Astrocyte (in vitro differentiated cells and primary cell): ENCODE data around the gene KCTD11. TPM values are rescaled to one million over a fixed set of nuclear protein-coding genes. Genes with fewer than 3 reads are reported as not detected.

ENCODE experiments used
- DNase-seq: peaks from one replicate; pipeline ENCODE4 v3.0.0-alpha.2; 2010; ENCODE audit warnings: low read depth
- FAIRE-seq: peaks from 2 replicates; lab custom pipeline; 2011; peaks lifted over from hg19 to GRCh38; lab: Jason Lieb, UNC
- H2AFZ ChIP-seq: 2 replicates; pipeline ENCODE4 v1.6.0; 2012; ENCODE audit warnings: low read depth, low read length, inconsistent platforms
- H3K27ac ChIP-seq: 2 replicates; pipeline ENCODE4 v1.5.1; 2011; ENCODE audit warnings: low read depth, low read length, inconsistent platforms
- H3K27me3 ChIP-seq: 2 replicates; pipeline ENCODE4 v1.6.0; 2011; ENCODE audit warnings: low read length, inconsistent platforms; ENCODE audit not compliant: insufficient read depth
- H3K36me3 ChIP-seq: 2 replicates; pipeline ENCODE4 v1.5.1; 2011; ENCODE audit warnings: low read length, inconsistent platforms; ENCODE audit not compliant: insufficient read depth
- H3K4me1 ChIP-seq: 2 replicates; pipeline ENCODE4 v1.5.1; 2011; ENCODE audit warnings: low read length, inconsistent platforms; ENCODE audit not compliant: insufficient read depth
- H3K4me2 ChIP-seq: 2 replicates; pipeline ENCODE4 v1.6.0; 2012; ENCODE audit warnings: low read length, inconsistent platforms
- H3K4me3 ChIP-seq: 2 replicates; pipeline ENCODE4 v1.5.1; 2011; ENCODE audit warnings: low read depth, mild to moderate bottlenecking, low read length, inconsistent platforms; ENCODE audit not compliant: insufficient read depth
- H3K79me2 ChIP-seq: 2 replicates; pipeline ENCODE4 v1.6.0; 2012; ENCODE audit warnings: mild to moderate bottlenecking, low read length, inconsistent platforms; ENCODE audit not compliant: insufficient read depth
- H3K9ac ChIP-seq: 2 replicates; pipeline ENCODE4 v1.6.0; 2012; ENCODE audit warnings: mild to moderate bottlenecking, low read length, inconsistent platforms
- H3K9me3 ChIP-seq: 2 replicates; pipeline ENCODE4 v1.5.1; 2012; ENCODE audit warnings: low read depth, mild to moderate bottlenecking, low read length, inconsistent platforms; ENCODE audit not compliant: insufficient read depth
- H4K20me1 ChIP-seq: 2 replicates; pipeline ENCODE4 v1.6.0; 2012; ENCODE audit warnings: low read length, inconsistent platforms; ENCODE audit not compliant: insufficient read depth
- H3K27ac Mint-ChIP-seq: one replicate; pipeline ENCODE4 v1.8.0; 2021; ENCODE audit warnings: mild to moderate bottlenecking, mixed read lengths; ENCODE audit not compliant: unreplicated experiment
- H3K27me3 Mint-ChIP-seq: one replicate; pipeline ENCODE4 v1.8.0; 2021; ENCODE audit warnings: low read depth, mixed read lengths; ENCODE audit not compliant: unreplicated experiment
- H3K36me3 Mint-ChIP-seq: one replicate; pipeline ENCODE4 v1.8.0; 2021; ENCODE audit warnings: low read depth, mixed read lengths; ENCODE audit not compliant: unreplicated experiment
- H3K4me1 Mint-ChIP-seq: one replicate; pipeline ENCODE4 v1.8.0; 2021; ENCODE audit warnings: low read depth, mixed read lengths; ENCODE audit not compliant: unreplicated experiment
- H3K4me3 Mint-ChIP-seq: one replicate; pipeline ENCODE4 v1.8.0; 2021; ENCODE audit warnings: mild to moderate bottlenecking, moderate library complexity, mixed read lengths; ENCODE audit not compliant: unreplicated experiment
- H3K9me3 Mint-ChIP-seq: one replicate; pipeline ENCODE4 v1.8.0; 2021; ENCODE audit warnings: mild to moderate bottlenecking, mixed read lengths; ENCODE audit not compliant: unreplicated experiment
- CTCF ChIP-seq: IDR thresholded peaks from 2 replicates; pipeline ENCODE4 v1.5.1; 2011; ENCODE audit warnings: low read depth, mild to moderate bottlenecking, inconsistent platforms, low read length, moderate library complexity; ENCODE audit not compliant: insufficient read depth
- EZH2 ChIP-seq: IDR thresholded peaks from 2 replicates; pipeline ENCODE4 v1.6.1; 2012; ENCODE audit warnings: mild to moderate bottlenecking, low read length, inconsistent platforms; ENCODE audit not compliant: insufficient read depth
- total RNA-seq: library from RNA; stranded (reverse); gene quantifications from 2 replicates; pipeline ENCODE4 v1.2.1, GENCODE V29; 2021

Gene KCTD11
- total RNA-seq, 1 donor from 2014 or later: 31.6 TPM

- Mint-ChIP-seq H3K9me3 (no peaks in the 10 kb centered on the region), H3K27ac (peak overlapping the region; percentile 96), H3K27me3 (no peaks in the 10 kb centered on the region), H3K4me1 (peaks cover 13% of the 10 kb centered on the region), H3K4me3 (peak overlapping the region; percentile 79), H3K36me3 (no peaks in the 10 kb centered on the region)
- Histone ChIP-seq H3K79me2 (peaks cover 23% of the 10 kb centered on the region), H3K4me3 (no peak overlapping the region), H2AFZ (no peak overlapping the region), H3K4me1 (peaks cover 20% of the 10 kb centered on the region), H3K9ac (no peak overlapping the region), H3K36me3 (no peaks in the 10 kb centered on the region), H3K9me3 (no peaks in the 10 kb centered on the region), H3K4me2 (no peak overlapping the region), H3K27ac (no peak overlapping the region), H4K20me1 (peaks cover 8% of the 10 kb centered on the region), H3K27me3 (no peaks in the 10 kb centered on the region)
- TF ChIP-seq CTCF: no peak
- TF ChIP-seq EZH2: no peak
- FAIRE-seq (no peak), DNase-seq (no peak)
These were observed 3.3 kb upstream of the KCTD11 start for GRCh38 chr17:7348478-7349242.

GRCh38 chr17:7352503-7352889 is 534 bp downstream of the KCTD11 start:
- Mint-ChIP-seq H3K27ac (peak overlapping the region; percentile 99), H3K36me3 (no peaks in the 10 kb centered on the region), H3K27me3 (no peaks in the 10 kb centered on the region), H3K9me3 (no peaks in the 10 kb centered on the region), H3K4me3 (peak overlapping the region; percentile 94), H3K4me1 (peaks cover 22% of the 10 kb centered on the region)
- H3K9ac ChIP-seq: peak overlapping the region; percentile 99
- peak overlapping the region; percentile 80 for H2AFZ ChIP-seq
- H3K9me3 ChIP-seq: no peaks in the 10 kb centered on the region
- no peaks in the 10 kb centered on the region for H3K36me3 ChIP-seq
- H4K20me1 ChIP-seq: peaks cover 30% of the 10 kb centered on the region
- TF ChIP-seq CTCF: peak; percentile 29
- no peak for TF ChIP-seq EZH2
- peak overlapping the region; percentile 98 for H3K27ac ChIP-seq
- FAIRE-seq (no peak), DNase-seq (no peak)
- peak overlapping the region; percentile 87 for H3K4me3 ChIP-seq
- peaks cover 34% of the 10 kb centered on the region for H3K79me2 ChIP-seq
- peaks cover 3% of the 10 kb centered on the region for H3K27me3 ChIP-seq
- H3K4me2 ChIP-seq: peak overlapping the region; percentile 97
- peaks cover 32% of the 10 kb centered on the region for H3K4me1 ChIP-seq
